ENCODE measurements around the gene PNISR.

PNISR gene, protein sequence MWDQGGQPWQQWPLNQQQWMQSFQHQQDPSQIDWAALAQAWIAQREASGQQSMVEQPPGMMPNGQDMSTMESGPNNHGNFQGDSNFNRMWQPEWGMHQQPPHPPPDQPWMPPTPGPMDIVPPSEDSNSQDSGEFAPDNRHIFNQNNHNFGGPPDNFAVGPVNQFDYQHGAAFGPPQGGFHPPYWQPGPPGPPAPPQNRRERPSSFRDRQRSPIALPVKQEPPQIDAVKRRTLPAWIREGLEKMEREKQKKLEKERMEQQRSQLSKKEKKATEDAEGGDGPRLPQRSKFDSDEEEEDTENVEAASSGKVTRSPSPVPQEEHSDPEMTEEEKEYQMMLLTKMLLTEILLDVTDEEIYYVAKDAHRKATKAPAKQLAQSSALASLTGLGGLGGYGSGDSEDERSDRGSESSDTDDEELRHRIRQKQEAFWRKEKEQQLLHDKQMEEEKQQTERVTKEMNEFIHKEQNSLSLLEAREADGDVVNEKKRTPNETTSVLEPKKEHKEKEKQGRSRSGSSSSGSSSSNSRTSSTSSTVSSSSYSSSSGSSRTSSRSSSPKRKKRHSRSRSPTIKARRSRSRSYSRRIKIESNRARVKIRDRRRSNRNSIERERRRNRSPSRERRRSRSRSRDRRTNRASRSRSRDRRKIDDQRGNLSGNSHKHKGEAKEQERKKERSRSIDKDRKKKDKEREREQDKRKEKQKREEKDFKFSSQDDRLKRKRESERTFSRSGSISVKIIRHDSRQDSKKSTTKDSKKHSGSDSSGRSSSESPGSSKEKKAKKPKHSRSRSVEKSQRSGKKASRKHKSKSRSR

DNA sequence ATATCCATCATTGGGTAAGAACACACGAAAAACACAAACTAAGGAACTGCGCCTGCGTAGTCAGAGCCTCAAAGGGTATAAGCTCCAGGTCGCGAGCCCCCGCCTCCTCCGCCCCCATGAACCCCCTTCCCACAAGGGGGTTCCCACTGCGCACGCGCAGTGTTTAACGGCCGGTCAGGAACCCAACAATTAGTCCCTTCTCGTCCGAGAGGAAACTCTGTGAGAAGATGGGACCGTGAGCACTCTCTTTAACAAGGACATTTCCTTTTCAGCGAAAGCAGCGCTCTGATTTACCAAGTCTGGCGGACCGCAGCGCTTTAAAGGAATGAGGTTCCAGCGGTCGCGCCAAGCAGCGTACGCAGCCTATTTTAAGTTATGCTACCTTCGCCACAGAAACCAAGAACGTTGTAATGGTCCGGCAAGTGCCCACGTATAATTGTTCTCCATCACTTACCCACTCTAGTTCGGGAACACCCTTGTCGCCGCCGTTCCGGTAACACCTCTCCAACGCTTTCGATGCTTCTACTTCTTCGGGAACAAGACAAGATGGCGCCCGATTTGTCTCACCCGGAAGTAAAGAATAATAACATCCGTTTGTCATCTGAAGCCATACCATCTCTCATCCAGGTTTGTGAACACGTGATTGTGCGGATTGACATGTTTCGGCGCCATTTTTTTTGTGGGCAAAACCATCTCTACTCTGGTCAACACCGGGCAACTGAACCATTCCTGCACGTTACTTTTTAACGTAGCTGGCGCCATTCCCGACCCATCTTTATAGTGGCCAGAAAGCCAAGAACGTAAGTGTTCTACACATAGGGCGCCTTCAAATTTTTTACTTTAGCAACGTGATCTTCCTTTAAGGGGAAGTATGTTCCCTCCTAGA, at the start of gene PNISR:
TSS of gene PNISR (minus strand) at position 548 of the 886 bp plus-strand sequence. CDS start 10,649 bp downstream, outside the sequence.
- TF ChIP-seq YY1 (IDR thresholded peaks at IDR 0.05; ENCODE audit: low read depth) (peak; percentile 99), ZBTB7A (IDR thresholded peaks at IDR 0.05; ENCODE audit: low read depth) (peak; percentile 93), NFIC (IDR thresholded peaks at IDR 0.05) (peak; percentile 40), RAD21 (IDR thresholded peaks at IDR 0.05; ENCODE audit: low read depth) (no peak), TCF12 (IDR thresholded peaks at IDR 0.05; ENCODE audit: low read depth) (no peak), USF1 (IDR thresholded peaks at IDR 0.05) (peak; percentile 95), EGR1 (IDR thresholded peaks at IDR 0.05) (peak; percentile 92), TAF1 (IDR thresholded peaks at IDR 0.05; ENCODE audit: low read depth) (peak; percentile 56; the same call in 1 of the 2 replicates), MAX (IDR thresholded peaks at IDR 0.05) (peak; percentile 89)

- TF ChIP-seq NFIC (IDR thresholded peaks at IDR 0.05) (no peak), USF1 (IDR thresholded peaks at IDR 0.05) (no peak), RAD21 (IDR thresholded peaks at IDR 0.05; ENCODE audit: low read depth) (no peak), EGR1 (IDR thresholded peaks at IDR 0.05) (no peak), CEBPB (IDR thresholded peaks at IDR 0.05) (no peak), CREB1 (IDR thresholded peaks at IDR 0.05; ENCODE audit: low read depth) (no peak), FOXM1 (IDR thresholded peaks at IDR 0.05; ENCODE audit: borderline replicate concordance, low read depth) (no peak), ZBTB7A (IDR thresholded peaks at IDR 0.05; ENCODE audit: low read depth) (no peak), MAX (IDR thresholded peaks at IDR 0.05) (no peak), TCF12 (IDR thresholded peaks at IDR 0.05; ENCODE audit: low read depth) (no peak), TAF1 (IDR thresholded peaks at IDR 0.05; ENCODE audit: low read depth) (no peak), TEAD4 (IDR thresholded peaks at IDR 0.05) (no peak), EP300 (IDR thresholded peaks at IDR 0.05; ENCODE audit: borderline replicate concordance) (no peak), YY1 (IDR thresholded peaks at IDR 0.05; ENCODE audit: low read depth) (no peak)
- TF ChIP-seq, protein P1, sequence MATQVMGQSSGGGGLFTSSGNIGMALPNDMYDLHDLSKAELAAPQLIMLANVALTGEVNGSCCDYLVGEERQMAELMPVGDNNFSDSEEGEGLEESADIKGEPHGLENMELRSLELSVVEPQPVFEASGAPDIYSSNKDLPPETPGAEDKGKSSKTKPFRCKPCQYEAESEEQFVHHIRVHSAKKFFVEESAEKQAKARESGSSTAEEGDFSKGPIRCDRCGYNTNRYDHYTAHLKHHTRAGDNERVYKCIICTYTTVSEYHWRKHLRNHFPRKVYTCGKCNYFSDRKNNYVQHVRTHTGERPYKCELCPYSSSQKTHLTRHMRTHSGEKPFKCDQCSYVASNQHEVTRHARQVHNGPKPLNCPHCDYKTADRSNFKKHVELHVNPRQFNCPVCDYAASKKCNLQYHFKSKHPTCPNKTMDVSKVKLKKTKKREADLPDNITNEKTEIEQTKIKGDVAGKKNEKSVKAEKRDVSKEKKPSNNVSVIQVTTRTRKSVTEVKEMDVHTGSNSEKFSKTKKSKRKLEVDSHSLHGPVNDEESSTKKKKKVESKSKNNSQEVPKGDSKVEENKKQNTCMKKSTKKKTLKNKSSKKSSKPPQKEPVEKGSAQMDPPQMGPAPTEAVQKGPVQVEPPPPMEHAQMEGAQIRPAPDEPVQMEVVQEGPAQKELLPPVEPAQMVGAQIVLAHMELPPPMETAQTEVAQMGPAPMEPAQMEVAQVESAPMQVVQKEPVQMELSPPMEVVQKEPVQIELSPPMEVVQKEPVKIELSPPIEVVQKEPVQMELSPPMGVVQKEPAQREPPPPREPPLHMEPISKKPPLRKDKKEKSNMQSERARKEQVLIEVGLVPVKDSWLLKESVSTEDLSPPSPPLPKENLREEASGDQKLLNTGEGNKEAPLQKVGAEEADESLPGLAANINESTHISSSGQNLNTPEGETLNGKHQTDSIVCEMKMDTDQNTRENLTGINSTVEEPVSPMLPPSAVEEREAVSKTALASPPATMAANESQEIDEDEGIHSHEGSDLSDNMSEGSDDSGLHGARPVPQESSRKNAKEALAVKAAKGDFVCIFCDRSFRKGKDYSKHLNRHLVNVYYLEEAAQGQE (IDR thresholded peaks at IDR 0.05; ENCODE audit: low read depth) = no peak
These were observed 48.6 kb upstream of the PNISR start for GRCh38 chr6:99473730-99474129.

DNA sequence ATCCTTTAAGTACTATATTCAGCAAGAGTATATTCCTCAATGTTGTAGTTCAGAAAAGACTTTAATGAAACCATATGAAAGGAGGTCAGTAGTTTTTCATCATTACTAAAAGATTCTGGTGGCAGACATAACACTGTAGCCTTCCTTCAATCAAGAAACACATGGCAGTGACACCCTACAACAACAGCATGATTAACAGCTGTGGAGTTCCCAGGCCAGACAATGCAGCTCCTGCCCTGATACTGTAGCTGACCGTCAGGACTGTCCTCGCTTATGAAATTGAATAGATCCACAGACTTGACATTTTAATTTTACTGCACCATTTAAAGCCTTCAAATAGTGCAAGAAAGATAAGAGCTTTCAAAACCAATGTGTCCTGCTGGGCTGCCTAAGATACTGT, 46.5 kb upstream of the PNISR start:
- TF ChIP-seq YY1 (IDR thresholded peaks at IDR 0.05; ENCODE audit: low read depth) (no peak), TEAD4 (IDR thresholded peaks at IDR 0.05) (no peak), NFIC (IDR thresholded peaks at IDR 0.05) (no peak), FOXM1 (IDR thresholded peaks at IDR 0.05; ENCODE audit: borderline replicate concordance, low read depth) (no peak), MAX (IDR thresholded peaks at IDR 0.05) (no peak), EP300 (IDR thresholded peaks at IDR 0.05; ENCODE audit: borderline replicate concordance) (no peak), TCF12 (IDR thresholded peaks at IDR 0.05; ENCODE audit: low read depth) (no peak), ZBTB7A (IDR thresholded peaks at IDR 0.05; ENCODE audit: low read depth) (no peak), TAF1 (IDR thresholded peaks at IDR 0.05; ENCODE audit: low read depth) (no peak), USF1 (IDR thresholded peaks at IDR 0.05) (no peak), RAD21 (IDR thresholded peaks at IDR 0.05; ENCODE audit: low read depth) (no peak)
- TF ChIP-seq, protein P1 (IDR thresholded peaks at IDR 0.05; ENCODE audit: low read depth) = no peak

All from Ishikawa (cell line).